Hepatocyte (in vitro differentiated cells): ENCODE data around the gene QRFP. TPM values are rescaled to one million over a fixed set of nuclear protein-coding genes. Genes with fewer than 3 reads are reported as not detected.

Source experiments
- DNase-seq: peaks from one replicate; pipeline ENCODE4 v3.0.0-alpha.2; 2016; ENCODE audit warnings: low spot score
- H2AFZ ChIP-seq: fragments of 200-600 bp; sonication (generic); 2 replicates; pipeline ENCODE4 v1.6.0; 2016; ENCODE audit warnings: antibody characterized with exemption, mild to moderate bottlenecking
- H3K27ac ChIP-seq: fragments of 200-600 bp; sonication (generic); 2 replicates; pipeline ENCODE4 v1.5.1; 2016; ENCODE audit warnings: mild to moderate bottlenecking
- H3K27me3 ChIP-seq: fragments of 200-600 bp; sonication (generic); 2 replicates; pipeline ENCODE4 v1.6.1; 2016
- H3K36me3 ChIP-seq: fragments of 200-600 bp; sonication (generic); replicated peaks from 2 replicates; pipeline ENCODE4 v1.5.1; 2016; ENCODE audit warnings: low read depth; ENCODE audit not compliant: insufficient read depth
- H3K4me1 ChIP-seq: fragments of 200-600 bp; sonication (generic); 2 replicates; pipeline ENCODE4 v1.5.1; 2016; ENCODE audit warnings: mild to moderate bottlenecking, moderate library complexity; ENCODE audit not compliant: insufficient read depth
- H3K4me2 ChIP-seq: fragments of 200-600 bp; sonication (generic); 2 replicates; pipeline ENCODE4 v1.6.0; 2016
- H3K4me3 ChIP-seq: fragments of 200-600 bp; sonication (generic); 2 replicates; pipeline ENCODE4 v1.5.1; 2016; ENCODE audit warnings: mild to moderate bottlenecking
- H3K79me2 ChIP-seq: fragments of 200-600 bp; sonication (generic); 2 replicates; pipeline ENCODE4 v1.6.0; 2017; ENCODE audit warnings: mild to moderate bottlenecking
- H3K9me2 ChIP-seq: fragments of 200-600 bp; sonication (generic); replicated peaks from 2 replicates; pipeline ENCODE4 v1.6.0; 2017; ENCODE audit warnings: mild to moderate bottlenecking; ENCODE audit not compliant: insufficient read depth
- H3K9me3 ChIP-seq: fragments of 200-600 bp; sonication (generic); 2 replicates; pipeline ENCODE4 v1.5.1; 2016; ENCODE audit warnings: low read depth, mild to moderate bottlenecking
- H4K20me1 ChIP-seq: fragments of 200-600 bp; sonication (generic); 2 replicates; pipeline ENCODE4 v1.6.0; 2016; ENCODE audit warnings: mild to moderate bottlenecking; ENCODE audit not compliant: insufficient read depth, poor library complexity, severe bottlenecking
- EZH2 ChIP-seq: fragments of 200-600 bp; sonication (generic); IDR thresholded peaks from 2 replicates; pipeline ENCODE4 v1.6.1; 2016; ENCODE audit warnings: antibody characterized with exemption, mild to moderate bottlenecking, borderline replicate concordance
- EZH2phosphoT487 ChIP-seq: fragments of 200-600 bp; sonication (generic); IDR thresholded peaks from one replicate; pipeline ENCODE4 v1.6.1; 2018; ENCODE audit warnings: antibody characterized with exemption, mild to moderate bottlenecking, low read depth, moderate library complexity; ENCODE audit not compliant: unreplicated experiment, severe bottlenecking
- WGBS: methylation state at CpG from one replicate; pipeline ENCODE4 v1.1.6; 2016; ENCODE audit warnings: low lambda C conversion rate; ENCODE audit errors: missing lambda C conversion rate; 5-methylcytosine and 5-hydroxymethylcytosine counted together
- polyA plus RNA-seq: library from polyadenylated mRNA; unstranded; fragments of >200 nt; fragmentation: Nextera tagmentation; extraction: Ambion mirVana; gene quantifications from 2 replicates; pipeline ENCODE4 v1.2.1, GENCODE V29; 2016
- total RNA-seq: library from RNA; depleted of rRNA; stranded (reverse); fragments of >200 nt; gene quantifications from 2 replicates; pipeline ENCODE4 v1.2.3, GENCODE V29; 2014
- TF ChIP-seq, protein P1 (sequence below): fragments of 200-600 bp; sonication (generic); IDR thresholded peaks from 2 replicates; pipeline ENCODE4 v1.5.1; 2016; ENCODE audit warnings: antibody characterized with exemption, mild to moderate bottlenecking; ENCODE audit not compliant: poor library complexity

QRFP gene
- total and polyA plus RNA-seq, 2 experiments from 2014 or later, result 0.21 TPM; not detected in 1

DNA sequence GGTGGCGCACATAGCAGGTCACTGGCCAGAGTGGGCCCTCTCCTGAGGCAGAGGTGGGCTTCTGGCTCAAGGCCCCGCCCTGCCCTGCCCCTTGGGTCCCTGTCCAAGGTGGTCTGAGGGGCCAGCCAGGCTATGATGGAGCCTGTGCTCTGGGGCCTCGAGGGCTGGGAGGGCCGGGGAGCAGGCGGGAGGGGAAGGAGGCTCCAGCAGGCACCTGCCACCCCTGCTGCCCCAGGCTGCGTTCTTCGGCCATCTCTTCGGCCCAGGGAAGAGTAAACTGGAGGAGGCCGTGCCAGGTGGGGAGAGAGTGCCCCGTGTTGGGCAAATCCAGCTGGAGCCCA lies 27.8 kb upstream of the QRFP start:
- no peak for DNase-seq
- no peak overlapping the region for H3K4me3 ChIP-seq
- H3K79me2 ChIP-seq, result no peaks in the 10 kb centered on the region
- no peak overlapping the region for H3K27ac ChIP-seq
- WGBS, result 97% methylated on average over 5 of the region's 10 CpGs
- peaks cover 13% of the 10 kb centered on the region for H3K4me1 ChIP-seq
- no peak overlapping the region for H2AFZ ChIP-seq
- no peaks in the 10 kb centered on the region for H3K36me3 ChIP-seq
- no peaks in the 10 kb centered on the region for H3K27me3 ChIP-seq
- H3K4me2 ChIP-seq, result no peak overlapping the region
- no peaks in the 10 kb centered on the region for H3K9me2 ChIP-seq
- TF ChIP-seq EZH2 (no peak), EZH2phosphoT487 (no peak)
- TF ChIP-seq, protein P1, sequence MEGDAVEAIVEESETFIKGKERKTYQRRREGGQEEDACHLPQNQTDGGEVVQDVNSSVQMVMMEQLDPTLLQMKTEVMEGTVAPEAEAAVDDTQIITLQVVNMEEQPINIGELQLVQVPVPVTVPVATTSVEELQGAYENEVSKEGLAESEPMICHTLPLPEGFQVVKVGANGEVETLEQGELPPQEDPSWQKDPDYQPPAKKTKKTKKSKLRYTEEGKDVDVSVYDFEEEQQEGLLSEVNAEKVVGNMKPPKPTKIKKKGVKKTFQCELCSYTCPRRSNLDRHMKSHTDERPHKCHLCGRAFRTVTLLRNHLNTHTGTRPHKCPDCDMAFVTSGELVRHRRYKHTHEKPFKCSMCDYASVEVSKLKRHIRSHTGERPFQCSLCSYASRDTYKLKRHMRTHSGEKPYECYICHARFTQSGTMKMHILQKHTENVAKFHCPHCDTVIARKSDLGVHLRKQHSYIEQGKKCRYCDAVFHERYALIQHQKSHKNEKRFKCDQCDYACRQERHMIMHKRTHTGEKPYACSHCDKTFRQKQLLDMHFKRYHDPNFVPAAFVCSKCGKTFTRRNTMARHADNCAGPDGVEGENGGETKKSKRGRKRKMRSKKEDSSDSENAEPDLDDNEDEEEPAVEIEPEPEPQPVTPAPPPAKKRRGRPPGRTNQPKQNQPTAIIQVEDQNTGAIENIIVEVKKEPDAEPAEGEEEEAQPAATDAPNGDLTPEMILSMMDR, result no peak
- no peaks in the 10 kb centered on the region for H4K20me1 ChIP-seq
- H3K9me3 ChIP-seq, result no peaks in the 10 kb centered on the region

DNA sequence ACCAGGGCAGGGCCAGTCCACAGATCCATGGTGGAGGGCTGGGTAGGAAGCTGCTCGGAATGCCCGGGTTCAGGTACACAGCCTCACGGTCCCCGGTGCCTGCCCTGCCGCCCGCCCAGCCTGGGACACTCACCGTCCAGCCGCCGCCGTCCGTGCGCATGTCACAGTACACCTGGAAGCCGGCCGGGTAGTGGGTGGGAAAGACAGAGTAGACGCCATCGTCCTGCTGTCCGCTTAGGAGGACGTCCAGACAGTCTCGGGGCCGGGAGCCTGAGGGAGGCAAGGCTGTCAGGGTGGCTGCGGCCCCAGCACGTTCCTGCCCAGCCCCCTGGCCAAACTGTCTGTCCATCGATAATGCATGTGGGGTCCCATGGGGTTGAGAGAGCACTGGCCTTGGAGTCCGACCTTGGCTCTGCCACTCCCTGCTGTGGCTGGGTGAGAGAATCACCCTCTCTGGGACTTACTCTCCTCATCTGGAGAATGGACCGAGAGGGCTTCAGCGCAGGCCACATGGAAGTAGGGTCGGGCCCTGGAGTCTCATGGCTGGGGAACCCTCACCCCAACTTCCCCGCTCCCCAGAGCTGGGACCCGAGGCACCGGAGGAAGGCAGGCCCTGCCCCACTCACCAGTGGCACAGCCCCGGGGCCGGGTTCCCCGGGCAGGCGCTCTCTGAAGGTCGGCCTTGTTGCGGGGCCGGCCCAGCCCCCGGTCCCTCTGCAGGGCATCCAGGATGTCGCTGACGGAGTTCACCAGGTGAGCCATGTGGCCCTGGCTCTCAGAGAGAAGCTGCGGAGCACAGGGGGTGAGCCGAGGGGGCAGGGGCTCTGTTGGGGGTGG lies 27.2 kb upstream of the QRFP start:
- Histone ChIP-seq H3K9me3 (no peaks in the 10 kb centered on the region), H3K4me3 (no peak overlapping the region), H3K9me2 (no peaks in the 10 kb centered on the region), H2AFZ (no peak overlapping the region), H3K79me2 (no peaks in the 10 kb centered on the region), H3K36me3 (no peaks in the 10 kb centered on the region), H4K20me1 (no peaks in the 10 kb centered on the region), H3K4me2 (no peak overlapping the region), H3K4me1 (peaks cover 12% of the 10 kb centered on the region), H3K27ac (no peak overlapping the region), H3K27me3 (no peaks in the 10 kb centered on the region)
- DNase-seq, result no peak
- WGBS, result 93% methylated on average over 41 of the region's 42 CpGs
- no peak for TF ChIP-seq EZH2
- TF ChIP-seq EZH2phosphoT487, result no peak
- TF ChIP-seq, protein P1, result no peak

DNA sequence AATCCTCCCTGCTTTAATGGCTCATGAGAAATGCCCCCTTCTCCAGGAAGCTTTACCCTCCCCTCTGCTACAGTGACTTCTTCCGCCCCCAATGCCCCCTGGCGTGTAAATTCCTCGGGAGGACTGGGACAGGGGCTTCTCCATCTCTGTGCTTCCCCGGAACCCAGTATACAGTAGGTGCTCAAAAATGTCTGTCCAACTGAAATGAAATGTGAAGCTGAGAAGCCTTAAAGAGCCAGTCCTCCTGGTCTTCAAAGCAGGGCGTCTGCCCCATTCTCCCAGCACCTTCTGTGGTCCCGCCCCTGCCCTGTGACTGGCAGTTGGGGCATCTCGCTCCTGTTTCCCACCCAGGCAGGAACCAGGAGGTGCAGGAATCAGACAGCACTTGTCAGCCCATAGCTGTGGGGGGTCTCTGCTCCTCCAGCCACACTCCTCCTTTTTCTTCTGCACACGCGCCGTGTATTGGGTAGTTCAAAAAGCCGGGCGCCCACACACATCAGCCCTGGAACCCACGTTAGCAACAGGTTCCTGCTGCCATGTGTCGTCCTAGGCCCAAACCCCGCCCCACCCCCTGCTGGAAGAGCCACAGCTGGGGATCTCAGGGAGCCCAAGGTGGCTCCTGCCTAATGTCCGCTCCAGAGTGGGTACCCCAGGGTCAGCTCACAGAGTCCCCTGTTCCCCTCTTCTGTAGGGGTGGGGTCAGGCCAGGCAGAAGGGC lies 26.4 kb upstream of the QRFP start:
- Histone ChIP-seq H3K9me2 (no peaks in the 10 kb centered on the region), H3K9me3 (no peaks in the 10 kb centered on the region), H3K79me2 (no peaks in the 10 kb centered on the region), H3K4me2 (no peak overlapping the region), H3K4me1 (peaks cover 5% of the 10 kb centered on the region), H3K4me3 (no peak overlapping the region), H3K36me3 (no peaks in the 10 kb centered on the region), H2AFZ (no peak overlapping the region), H3K27ac (no peak overlapping the region), H3K27me3 (no peaks in the 10 kb centered on the region), H4K20me1 (no peaks in the 10 kb centered on the region)
- WGBS, result 77% methylated on average over 16 of the region's 16 CpGs
- TF ChIP-seq, protein P1, result no peak
- no peak for TF ChIP-seq EZH2phosphoT487
- no peak for TF ChIP-seq EZH2
- no peak for DNase-seq
